OCI-LY7 (cell line): ENCODE data around the gene HRH2. TPM values are rescaled to one million over a fixed set of nuclear protein-coding genes. Genes with fewer than 3 reads are reported as not detected.

ENCODE experiments used
- BruUV-seq: library from RNA; stranded (reverse); fragments of 400-500 nt; replicated peaks from 2 replicates; lab custom pipeline; 2021; lab: Mats Ljungman, UMichigan
- CTCF ChIA-PET: fragments of 300-600 bp; sonication (Branson Sonifier 250); formaldehyde crosslinking; loops from one replicate; lab custom pipeline; 2022; ENCODE audit warnings: antibody characterized with exemption; ENCODE audit not compliant: unreplicated experiment; lab: Charles Lee
- POLR2A ChIA-PET: fragments of 300-600 bp; sonication (Branson Sonifier 250); formaldehyde crosslinking; loops from one replicate; lab custom pipeline; 2022; ENCODE audit warnings: antibody characterized with exemption; lab: Charles Lee
- DNase-seq: peaks from one replicate; pipeline ENCODE4 v3.0.0-alpha.2; 2015; ENCODE audit warnings: low spot score
- H2AFZ ChIP-seq: fragments of 200-600 bp; sonication (generic), shearing (Covaris generic); 2 replicates; pipeline ENCODE4 v1.6.1; 2014; ENCODE audit warnings: mild to moderate bottlenecking, antibody characterized with exemption, low read length, moderate library complexity
- H3K27ac ChIP-seq: fragments of 200-600 bp; sonication (generic); 2 replicates; pipeline ENCODE4 v1.5.1; 2014; ENCODE audit warnings: mixed run types, low read depth, mild to moderate bottlenecking, moderate library complexity, low read length, inconsistent platforms; ENCODE audit not compliant: poor library complexity, severe bottlenecking
- H3K36me3 ChIP-seq: fragments of 200-600 bp; sonication (generic); 2 replicates; pipeline ENCODE4 v1.6.1; 2014; ENCODE audit warnings: mild to moderate bottlenecking, antibody characterized with exemption, low read length, moderate library complexity, mixed read lengths; ENCODE audit not compliant: insufficient read depth
- H3K4me1 ChIP-seq: fragments of 200-600 bp; sonication (generic); 2 replicates; pipeline ENCODE4 v1.5.1; 2014; ENCODE audit warnings: mild to moderate bottlenecking, low read length; ENCODE audit not compliant: insufficient read depth, poor library complexity, severe bottlenecking
- H3K4me2 ChIP-seq: fragments of 200-600 bp; sonication (generic); 2 replicates; pipeline ENCODE4 v1.6.1; 2014; ENCODE audit warnings: mild to moderate bottlenecking, low read length
- H3K4me3 ChIP-seq: fragments of 200-600 bp; sonication (generic); 2 replicates; pipeline ENCODE4 v1.5.1; 2014; ENCODE audit warnings: mild to moderate bottlenecking, low read depth, low read length; ENCODE audit not compliant: poor library complexity, severe bottlenecking
- H3K79me2 ChIP-seq: fragments of 200-600 bp; sonication (generic); 2 replicates; pipeline ENCODE4 v1.6.1; 2016; ENCODE audit warnings: low read depth, mild to moderate bottlenecking, low read length, moderate library complexity, mixed read lengths; ENCODE audit not compliant: insufficient read depth
- H3K9me2 ChIP-seq: fragments of 200-600 bp; sonication (generic); 2 replicates; pipeline ENCODE4 v1.6.1; 2016; ENCODE audit warnings: mild to moderate bottlenecking, low read length, mixed read lengths; ENCODE audit not compliant: insufficient read depth
- H3K9me3 ChIP-seq: fragments of 200-600 bp; sonication (generic); 2 replicates; pipeline ENCODE4 v1.6.1; 2014; ENCODE audit warnings: mild to moderate bottlenecking, mixed run types, low read length, mixed read lengths
- H4K20me1 ChIP-seq: fragments of 200-600 bp; sonication (generic); 2 replicates; pipeline ENCODE4 v1.6.1; 2014; ENCODE audit warnings: mild to moderate bottlenecking, antibody characterized with exemption, low read length, moderate library complexity, mixed read lengths; ENCODE audit not compliant: insufficient read depth
- EZH2phosphoT487 ChIP-seq: fragments of 200-600 bp; sonication (generic); IDR thresholded peaks from 2 replicates; pipeline ENCODE4 v1.6.1; 2018; ENCODE audit warnings: low read depth, borderline replicate concordance, mild to moderate bottlenecking, mixed run types, antibody characterized with exemption, low read length, moderate library complexity, mixed read lengths
- intact Hi-C: fragments of 100-400 bp; cut with micrococcal nuclease; formaldehyde crosslinking; loops from one replicate; pipeline ENCODE4 v1.10.0; 2022; ENCODE audit not compliant: unreplicated experiment
- total RNA-seq, 2 experiments: library from RNA; depleted of rRNA in 1 of 2; stranded (reverse); fragments of >200 nt in 1 of 2; shearing (Covaris generic) in 1 of 2; gene quantifications; 2 replicates each; pipeline ENCODE4 v1.2.3, GENCODE V29; 2014 to 2022
- TF ChIP-seq, protein P1 (sequence below): fragments of 200-600 bp; sonication (generic); conservative IDR thresholded peaks from 2 replicates; pipeline ENCODE4 v1.5.1; 2014; ENCODE audit warnings: mild to moderate bottlenecking, antibody characterized with exemption, low read length, moderate library complexity, mixed read lengths

The HRH2 gene
- total RNA-seq, 2 experiments from 2014 or later: not detected

DNA sequence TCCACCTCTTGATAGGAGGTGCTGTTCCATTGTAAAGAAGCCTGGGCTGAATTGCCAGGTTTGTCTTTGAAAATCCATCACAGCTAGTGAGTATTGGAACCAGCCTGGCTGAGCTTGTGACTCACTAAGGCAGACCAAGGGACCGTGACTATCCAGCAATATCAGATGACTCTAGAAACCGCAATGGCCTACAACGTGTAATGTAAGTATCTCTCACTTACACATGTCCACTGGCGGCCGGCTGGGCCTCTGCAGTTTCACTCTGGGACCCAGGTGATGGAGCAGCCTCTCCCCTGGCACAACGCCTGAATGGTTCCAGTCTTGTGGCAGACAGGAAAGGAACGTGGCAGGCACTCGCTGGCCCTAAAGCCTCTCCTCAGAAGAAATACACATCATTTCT is 3.1 kb upstream of the HRH2 start:
- POLR2A ChIA-PET: interaction anchor here (0.6 kb wide), 1 partner anchor 113 kb away, joined by 3 read pairs; no protein-coding TSS in a partner anchor
- Histone ChIP-seq H3K4me1 (no peaks in the 10 kb centered on the region), H3K9me2 (no peaks in the 10 kb centered on the region), H3K9me3 (no peaks in the 10 kb centered on the region), H3K36me3 (no peaks in the 10 kb centered on the region), H3K4me2 (no peak overlapping the region), H4K20me1 (no peaks in the 10 kb centered on the region), H3K79me2 (no peaks in the 10 kb centered on the region), H3K27ac (no peak overlapping the region), H3K4me3 (no peak overlapping the region), H2AFZ (no peak overlapping the region)
- intact Hi-C loops: no loop called here
- DNase-seq: no peak
- no peak for TF ChIP-seq EZH2phosphoT487
- TF ChIP-seq, protein P1, sequence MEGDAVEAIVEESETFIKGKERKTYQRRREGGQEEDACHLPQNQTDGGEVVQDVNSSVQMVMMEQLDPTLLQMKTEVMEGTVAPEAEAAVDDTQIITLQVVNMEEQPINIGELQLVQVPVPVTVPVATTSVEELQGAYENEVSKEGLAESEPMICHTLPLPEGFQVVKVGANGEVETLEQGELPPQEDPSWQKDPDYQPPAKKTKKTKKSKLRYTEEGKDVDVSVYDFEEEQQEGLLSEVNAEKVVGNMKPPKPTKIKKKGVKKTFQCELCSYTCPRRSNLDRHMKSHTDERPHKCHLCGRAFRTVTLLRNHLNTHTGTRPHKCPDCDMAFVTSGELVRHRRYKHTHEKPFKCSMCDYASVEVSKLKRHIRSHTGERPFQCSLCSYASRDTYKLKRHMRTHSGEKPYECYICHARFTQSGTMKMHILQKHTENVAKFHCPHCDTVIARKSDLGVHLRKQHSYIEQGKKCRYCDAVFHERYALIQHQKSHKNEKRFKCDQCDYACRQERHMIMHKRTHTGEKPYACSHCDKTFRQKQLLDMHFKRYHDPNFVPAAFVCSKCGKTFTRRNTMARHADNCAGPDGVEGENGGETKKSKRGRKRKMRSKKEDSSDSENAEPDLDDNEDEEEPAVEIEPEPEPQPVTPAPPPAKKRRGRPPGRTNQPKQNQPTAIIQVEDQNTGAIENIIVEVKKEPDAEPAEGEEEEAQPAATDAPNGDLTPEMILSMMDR: no peak
- BruUV-seq: no TSS peak
- CTCF ChIA-PET: no interaction called here

DNA sequence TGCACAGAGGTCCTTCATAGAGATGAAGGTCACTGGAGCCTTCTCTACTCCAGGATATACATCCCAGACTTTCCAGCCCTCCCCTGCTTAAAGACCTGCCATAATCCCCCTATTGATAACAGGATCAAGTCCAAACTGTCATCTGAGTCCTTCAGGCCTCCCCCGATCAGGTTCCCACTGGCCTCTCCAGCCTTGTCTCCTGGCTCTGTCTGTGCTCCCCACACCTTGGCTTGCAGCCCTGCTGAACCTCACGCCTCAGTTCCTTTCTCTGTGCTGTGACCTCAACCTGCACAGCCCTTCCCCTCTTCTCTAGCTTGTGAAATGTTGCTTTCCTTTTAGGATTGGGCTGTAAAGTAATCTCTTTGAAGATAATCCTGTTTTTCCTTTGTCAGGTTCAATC is 2.5 kb upstream of the HRH2 start:
- no peaks in the 10 kb centered on the region for H4K20me1 ChIP-seq
- no peaks in the 10 kb centered on the region for H3K4me1 ChIP-seq
- no peaks in the 10 kb centered on the region for H3K9me3 ChIP-seq
- no peaks in the 10 kb centered on the region for H3K9me2 ChIP-seq
- ChIA-PET CTCF (no interaction called here), POLR2A (no interaction called here)
- no TSS peak for BruUV-seq
- no peak for DNase-seq
- TF ChIP-seq EZH2phosphoT487: no peak
- TF ChIP-seq, protein P1: no peak
- no peaks in the 10 kb centered on the region for H3K36me3 ChIP-seq
- H3K4me3 ChIP-seq: no peak overlapping the region
- intact Hi-C loops: no loop called here
- no peak overlapping the region for H3K27ac ChIP-seq
- no peaks in the 10 kb centered on the region for H3K79me2 ChIP-seq
- no peak overlapping the region for H3K4me2 ChIP-seq
- H2AFZ ChIP-seq: no peak overlapping the region

DNA sequence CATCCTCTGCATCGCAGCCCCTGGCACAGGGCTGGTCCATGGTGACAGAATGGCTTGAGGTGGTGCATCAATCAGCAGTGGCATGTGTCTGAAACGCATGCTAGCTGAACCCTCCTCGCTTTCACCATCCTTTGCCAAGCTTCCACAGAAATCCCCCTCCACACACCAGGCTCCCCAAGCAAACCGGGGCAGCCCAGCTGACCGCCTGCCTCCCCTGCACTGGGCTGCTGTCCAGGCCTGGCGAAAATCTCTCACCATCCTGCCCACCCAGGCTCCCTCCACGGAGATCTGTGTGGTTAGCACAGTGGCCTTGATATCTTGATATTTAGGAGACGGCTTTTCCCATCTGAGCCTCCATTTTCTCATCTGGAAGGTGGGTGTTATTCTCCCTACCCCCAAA is 905 bp upstream of the HRH2 start:
- no peaks in the 10 kb centered on the region for H3K79me2 ChIP-seq
- H3K4me1 ChIP-seq: no peaks in the 10 kb centered on the region
- H3K4me2 ChIP-seq: no peak overlapping the region
- H4K20me1 ChIP-seq: no peaks in the 10 kb centered on the region
- H3K9me3 ChIP-seq: no peaks in the 10 kb centered on the region
- no peak overlapping the region for H3K27ac ChIP-seq
- TF ChIP-seq, protein P1: no peak
- no peak for TF ChIP-seq EZH2phosphoT487
- no peak overlapping the region for H3K4me3 ChIP-seq
- no peaks in the 10 kb centered on the region for H3K36me3 ChIP-seq
- CTCF ChIA-PET: no interaction called here
- BruUV-seq: no TSS peak
- intact Hi-C loops: no loop called here
- POLR2A ChIA-PET: no interaction called here
- no peaks in the 10 kb centered on the region for H3K9me2 ChIP-seq
- H2AFZ ChIP-seq: no peak overlapping the region
- DNase-seq: no peak
